ENCODE data around the gene RIMS1. TPM values are rescaled to one million over a fixed set of nuclear protein-coding genes. Genes with fewer than 3 reads are reported as not detected.

RIMS1 gene
- total and polyA plus RNA-seq, 9 of the 15 experiments (the other 6 are each of a cell fraction or from before 2014, with no cell fraction given) = not detected

- H3K79me2 ChIP-seq (ENCODE audit: control insufficient read depth, insufficient read depth, low read length) = no peaks in the 10 kb centered on the region
- 3% methylated on average over 22 of the region's 29 CpGs for WGBS (ENCODE audit: insufficient coverage, low coverage, missing lambda C conversion rate)
- POLR2A ChIA-PET = no interaction called here
- H3K36me3 ChIP-seq (ENCODE audit: control insufficient read depth, insufficient read depth, low read length) = no peaks in the 10 kb centered on the region
- intact Hi-C loops (cut with micrococcal nuclease) (no loop called here), in situ Hi-C loops (cut with MboI) (no loop called here)
- TF ChIP-seq RBFOX2 (IDR thresholded peaks at IDR 0.05; ENCODE audit: low read depth, low read length) (no peak), MXI1 (IDR thresholded peaks at IDR 0.05; ENCODE audit: low read depth, low read length) (no peak), ETV6 (IDR thresholded peaks at IDR 0.05; ENCODE audit: borderline replicate concordance in 1 of 2, low read depth in 2 of 2, low read length in 1 of 2) (no peak), ETV6 (CRISPR knock-in tag; IDR thresholded peaks at IDR 0.05; ENCODE audit: borderline replicate concordance) (no peak), KDM2B (CRISPR knock-in tag; IDR thresholded peaks at IDR 0.05) (no peak)
- TF ChIP-seq, protein P1, sequence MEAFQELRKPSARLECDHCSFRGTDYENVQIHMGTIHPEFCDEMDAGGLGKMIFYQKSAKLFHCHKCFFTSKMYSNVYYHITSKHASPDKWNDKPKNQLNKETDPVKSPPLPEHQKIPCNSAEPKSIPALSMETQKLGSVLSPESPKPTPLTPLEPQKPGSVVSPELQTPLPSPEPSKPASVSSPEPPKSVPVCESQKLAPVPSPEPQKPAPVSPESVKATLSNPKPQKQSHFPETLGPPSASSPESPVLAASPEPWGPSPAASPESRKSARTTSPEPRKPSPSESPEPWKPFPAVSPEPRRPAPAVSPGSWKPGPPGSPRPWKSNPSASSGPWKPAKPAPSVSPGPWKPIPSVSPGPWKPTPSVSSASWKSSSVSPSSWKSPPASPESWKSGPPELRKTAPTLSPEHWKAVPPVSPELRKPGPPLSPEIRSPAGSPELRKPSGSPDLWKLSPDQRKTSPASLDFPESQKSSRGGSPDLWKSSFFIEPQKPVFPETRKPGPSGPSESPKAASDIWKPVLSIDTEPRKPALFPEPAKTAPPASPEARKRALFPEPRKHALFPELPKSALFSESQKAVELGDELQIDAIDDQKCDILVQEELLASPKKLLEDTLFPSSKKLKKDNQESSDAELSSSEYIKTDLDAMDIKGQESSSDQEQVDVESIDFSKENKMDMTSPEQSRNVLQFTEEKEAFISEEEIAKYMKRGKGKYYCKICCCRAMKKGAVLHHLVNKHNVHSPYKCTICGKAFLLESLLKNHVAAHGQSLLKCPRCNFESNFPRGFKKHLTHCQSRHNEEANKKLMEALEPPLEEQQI (IDR thresholded peaks at IDR 0.05) = no peak
- CTCF ChIA-PET (ENCODE audit: low intra/inter-chr PET ratio) = no interaction called here
- no peaks in the 10 kb centered on the region for H3K27me3 ChIP-seq (ENCODE audit: control insufficient read depth in 2 of 2, insufficient read depth in 2 of 2, low read length in 2 of 2)
- no peak overlapping the region for H2AFZ ChIP-seq (ENCODE audit: low read depth, low read length)
- no peak overlapping the region for H3K4me2 ChIP-seq (ENCODE audit: insufficient read depth, low read length)
- H3K4me3 ChIP-seq = no peak overlapping the region
- H3K9ac ChIP-seq (ENCODE audit: insufficient read depth in 1 of 2, low read depth in 2 of 2, low read length in 2 of 2) = no peak overlapping the region
- no TSS peak for BruUV-seq (replicated peaks)
- FAIRE-seq (no peak), ATAC-seq (no peak), DNase-seq (ENCODE audit: extremely low read depth in 1 of 4, low spot score in 3 of 4) (no peak)
- H3K9me3 ChIP-seq (replicated peaks; ENCODE audit: control insufficient read depth, insufficient read depth, low read depth, low read length) = no peaks in the 10 kb centered on the region
- no peak overlapping the region for H3K27ac ChIP-seq (ENCODE audit: extremely low read depth, low read depth, low read length)
- 0 out of 5 replicates have a peak, but pooled peaks cover 0 to 3% of the 10 kb centered on the region in 2 experiments for H3K4me1 ChIP-seq (replicated peaks in 1 of 2; ENCODE audit: control insufficient read depth in 2 of 2, insufficient read depth in 2 of 2, low read length in 2 of 2)
- no peaks in the 10 kb centered on the region for H4K20me1 ChIP-seq (replicated peaks; ENCODE audit: control insufficient read depth, insufficient read depth, low read length)
- no peaks in the 10 kb centered on the region for H3K9me1 ChIP-seq (ENCODE audit: control insufficient read depth, insufficient read depth, low read length)
Observed at GRCh38 chr6:71887006-71887743, 825 bp downstream of the RIMS1 start.
